Measurements from ENCODE around the gene AXIN1. TPM values are rescaled to one million over a fixed set of nuclear protein-coding genes. Genes with fewer than 3 reads are reported as not detected.
A peak's percentile ranks its signal among the peaks of the same experiment; 100 is the strongest.
"Not testable (repeated sequence)": the region's sequence is repeated elsewhere in the genome, so short reads cannot be mapped to it uniquely, and the experiment has no call there.

AXIN1 gene, protein sequence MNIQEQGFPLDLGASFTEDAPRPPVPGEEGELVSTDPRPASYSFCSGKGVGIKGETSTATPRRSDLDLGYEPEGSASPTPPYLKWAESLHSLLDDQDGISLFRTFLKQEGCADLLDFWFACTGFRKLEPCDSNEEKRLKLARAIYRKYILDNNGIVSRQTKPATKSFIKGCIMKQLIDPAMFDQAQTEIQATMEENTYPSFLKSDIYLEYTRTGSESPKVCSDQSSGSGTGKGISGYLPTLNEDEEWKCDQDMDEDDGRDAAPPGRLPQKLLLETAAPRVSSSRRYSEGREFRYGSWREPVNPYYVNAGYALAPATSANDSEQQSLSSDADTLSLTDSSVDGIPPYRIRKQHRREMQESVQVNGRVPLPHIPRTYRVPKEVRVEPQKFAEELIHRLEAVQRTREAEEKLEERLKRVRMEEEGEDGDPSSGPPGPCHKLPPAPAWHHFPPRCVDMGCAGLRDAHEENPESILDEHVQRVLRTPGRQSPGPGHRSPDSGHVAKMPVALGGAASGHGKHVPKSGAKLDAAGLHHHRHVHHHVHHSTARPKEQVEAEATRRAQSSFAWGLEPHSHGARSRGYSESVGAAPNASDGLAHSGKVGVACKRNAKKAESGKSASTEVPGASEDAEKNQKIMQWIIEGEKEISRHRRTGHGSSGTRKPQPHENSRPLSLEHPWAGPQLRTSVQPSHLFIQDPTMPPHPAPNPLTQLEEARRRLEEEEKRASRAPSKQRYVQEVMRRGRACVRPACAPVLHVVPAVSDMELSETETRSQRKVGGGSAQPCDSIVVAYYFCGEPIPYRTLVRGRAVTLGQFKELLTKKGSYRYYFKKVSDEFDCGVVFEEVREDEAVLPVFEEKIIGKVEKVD
- total RNA-seq = 19.4 TPM
- long read RNA-seq, partial matches to known transcripts = 8 of 11 reads
- long read RNA-seq, other reads (novel, unspliced or antisense) = 3 of 11 reads

GRCh38 chr16:352547-353403, at the start of gene AXIN1:
TSS of gene AXIN1 (minus strand) at chr16:352723. CDS start at chr16:347025, 5,698 bp downstream.
- peak; percentile 99 for DNase-seq (ENCODE audit: low spot score)

- peak; percentile 99 for DNase-seq (ENCODE audit: low spot score)
Observed at GRCh38 chr16:401468-402348, 49.2 kb upstream of the AXIN1 start, which contains the start of gene DECR2. TSS of gene DECR2 (plus strand) at chr16:401885. CDS start at chr16:401964, 79 bp downstream.

DNA sequence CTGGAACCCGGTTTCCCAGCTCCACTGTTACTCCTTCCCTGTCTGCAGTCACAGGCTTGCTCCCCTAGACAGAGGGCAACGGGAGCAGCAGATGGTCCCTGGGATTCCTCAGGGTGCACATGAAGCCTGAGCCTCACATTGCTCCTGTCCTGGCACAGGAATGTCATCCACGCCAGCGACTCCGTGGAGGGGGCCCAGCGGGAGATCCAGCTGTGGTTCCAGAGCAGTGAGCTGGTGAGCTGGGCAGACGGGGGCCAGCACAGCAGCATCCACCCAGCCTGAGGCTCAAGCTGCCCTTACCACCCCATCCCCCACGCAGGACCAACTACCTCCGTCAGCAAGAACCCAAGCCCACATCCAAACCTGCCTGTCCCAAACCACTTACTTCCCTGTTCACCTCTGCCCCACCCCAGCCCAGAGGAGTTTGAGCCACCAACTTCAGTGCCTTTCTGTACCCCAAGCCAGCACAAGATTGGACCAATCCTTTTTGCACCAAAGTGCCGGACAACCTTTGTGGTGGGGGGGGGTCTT, 47.6 kb upstream of the AXIN1 start:
- no peak for DNase-seq (ENCODE audit: low spot score)

DNA sequence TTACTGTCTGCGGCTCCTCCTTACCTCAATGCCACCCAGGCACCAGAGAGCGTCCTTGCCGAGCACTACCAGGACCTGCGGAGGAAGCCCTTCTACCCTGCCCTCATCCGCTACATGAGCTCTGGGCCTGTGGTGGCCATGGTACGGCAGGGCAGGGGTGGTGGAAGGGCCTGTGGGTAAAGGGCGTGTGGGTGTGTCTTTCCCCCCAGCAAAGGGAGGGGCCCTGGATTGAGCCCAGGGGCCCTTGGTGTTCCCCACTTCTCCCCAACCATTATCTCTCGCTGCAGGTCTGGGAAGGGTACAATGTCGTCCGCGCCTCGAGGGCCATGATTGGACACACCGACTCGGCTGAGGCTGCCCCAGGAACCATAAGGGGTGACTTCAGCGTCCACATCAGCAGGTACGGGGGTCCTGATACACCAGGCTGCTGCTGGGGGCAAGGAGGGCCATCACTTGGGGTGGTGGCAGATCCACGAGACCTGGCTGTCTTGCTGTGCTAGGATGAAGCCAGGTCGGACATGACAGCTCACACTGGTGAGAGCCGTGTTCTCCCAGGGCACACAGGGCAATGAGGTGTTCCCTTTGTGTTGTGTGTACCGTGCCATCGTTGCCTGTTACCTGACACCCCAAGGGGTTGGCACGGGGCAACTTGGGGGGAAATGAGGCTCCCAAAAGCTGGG, 47.0 kb upstream of the AXIN1 start:
- no peak for DNase-seq (ENCODE audit: low spot score)

- DNase-seq (ENCODE audit: low spot score) = no peak
Observed at GRCh38 chr16:398561-399339, 46.2 kb upstream of the AXIN1 start.

DNA sequence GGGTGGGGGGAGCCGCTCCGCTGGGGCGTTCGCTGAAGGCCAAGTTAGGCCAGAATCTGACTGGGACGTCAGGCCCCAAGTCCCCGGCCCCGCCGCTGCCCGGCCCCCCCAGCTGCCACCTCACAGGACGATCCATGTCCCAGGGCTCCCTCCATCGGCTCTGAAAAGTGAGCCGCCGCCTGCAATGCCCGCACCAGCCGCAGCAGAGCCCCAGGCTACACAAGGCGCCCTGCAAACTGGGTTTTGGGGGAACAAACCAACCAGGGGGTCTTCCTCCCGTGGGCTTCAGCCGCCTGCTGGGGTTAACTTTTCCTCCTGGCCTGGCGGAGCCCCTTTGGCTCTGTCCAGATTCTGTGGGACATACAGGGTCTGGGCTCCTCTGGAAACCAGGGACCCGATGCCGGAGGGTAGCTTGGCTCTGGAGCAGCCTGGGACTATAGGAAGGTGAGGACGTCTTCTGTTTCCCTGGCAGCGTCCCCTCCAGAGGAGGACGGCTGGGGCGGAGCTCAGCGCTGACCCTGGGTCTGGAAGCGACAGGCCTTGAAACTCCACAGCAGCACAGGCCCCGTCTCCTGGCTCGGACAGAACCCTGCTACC, 45.3 kb upstream of the AXIN1 start:
- no peak for DNase-seq (ENCODE audit: low spot score)

DNA sequence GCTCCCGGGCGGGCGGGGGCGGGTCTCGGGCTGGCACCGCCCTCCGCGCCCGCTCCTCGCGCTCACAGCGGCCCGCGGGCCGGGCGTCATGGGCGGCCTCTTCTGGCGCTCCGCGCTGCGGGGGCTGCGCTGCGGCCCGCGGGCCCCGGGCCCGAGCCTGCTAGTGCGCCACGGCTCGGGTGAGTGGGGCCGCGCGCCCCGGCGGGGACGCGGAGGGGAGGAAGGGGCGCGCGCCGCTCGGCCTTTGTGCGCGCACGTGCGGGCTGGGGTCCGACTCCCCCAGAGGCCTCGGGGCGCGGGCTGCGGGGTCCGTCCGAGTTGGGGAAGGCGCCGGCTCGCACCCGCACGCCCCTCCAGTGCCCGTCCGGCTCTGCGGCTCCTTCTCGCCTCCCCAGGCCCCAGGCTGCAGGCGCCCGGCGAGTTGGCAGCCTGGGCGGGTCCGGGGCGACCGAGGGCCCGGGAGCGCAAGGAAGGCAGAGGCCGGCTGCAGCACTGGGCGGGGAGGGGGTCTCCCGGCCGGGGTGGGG, 44.7 kb upstream of the AXIN1 start, which contains the start of gene NME4:
NME4 (plus strand) TSS at position 65 of the 527 bp plus-strand sequence; CDS start at position 89, 24 bp downstream.
- no peak for DNase-seq (ENCODE audit: low spot score)

- no peak for DNase-seq (ENCODE audit: low spot score)
Observed at GRCh38 chr16:396605-397004, 44.1 kb upstream of the AXIN1 start.

- DNase-seq (ENCODE audit: low spot score) = no peak
Observed at GRCh38 chr16:396199-396598, 43.7 kb upstream of the AXIN1 start.

DNA sequence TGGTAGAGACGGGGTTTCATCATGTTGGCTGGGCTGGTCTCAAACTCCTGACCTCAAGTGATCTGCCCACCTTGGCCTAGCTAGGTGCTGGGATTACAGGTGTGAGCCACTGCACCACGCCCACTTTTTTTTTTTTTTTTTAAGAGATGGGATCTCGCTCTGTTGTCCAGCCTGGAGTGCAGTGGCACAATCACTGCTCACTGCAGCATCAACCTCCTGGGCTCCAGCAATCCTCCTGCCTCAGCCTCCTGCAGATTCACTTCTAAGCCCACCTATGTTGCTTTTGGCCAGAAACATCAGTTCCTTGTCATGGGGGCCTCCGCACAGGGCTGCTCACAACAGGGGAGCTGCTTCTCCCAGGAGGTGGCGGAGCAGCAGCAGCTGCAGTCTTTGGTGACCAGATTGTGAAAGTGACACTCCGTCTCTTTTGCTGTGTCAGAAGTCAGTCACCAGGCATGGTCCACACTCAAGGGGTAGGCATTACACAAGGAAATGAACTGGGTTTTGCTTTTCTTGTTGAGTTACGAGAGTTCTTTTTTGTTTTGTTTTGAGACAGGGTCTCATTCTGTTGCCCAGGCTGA, 40.0 kb upstream of the AXIN1 start:
- no peak for DNase-seq (ENCODE audit: low spot score)

- no peak for DNase-seq (ENCODE audit: low spot score)
Observed at GRCh38 chr16:391885-392335, 39.4 kb upstream of the AXIN1 start.

- DNase-seq (ENCODE audit: low spot score) = no peak
Observed at GRCh38 chr16:389352-389751, 36.8 kb upstream of the AXIN1 start.

- not testable (repeated sequence) for DNase-seq (ENCODE audit: low spot score)
Observed at GRCh38 chr16:387761-388666, 35.5 kb upstream of the AXIN1 start.

- no peak for DNase-seq (ENCODE audit: low spot score)
Observed at GRCh38 chr16:386641-387156, 34.2 kb upstream of the AXIN1 start.

GRCh38 chr16:383326-384051, 31.0 kb upstream of the AXIN1 start:
- no peak for DNase-seq (ENCODE audit: low spot score)

Data from mesenteric fat pad (tissue), 1 donor.